ENCODE measurements around the gene CD200R1.
"Not testable (repeated sequence)": the region's sequence is repeated elsewhere in the genome, so short reads cannot be mapped to it uniquely, and the experiment has no call there.

The CD200R1 gene

GRCh38 chr3:112976001-112976400, 1.1 kb upstream of the CD200R1 start:
- no peak for DNase-seq (ENCODE audit: low read depth in 1 of 2, low spot score in 1 of 2)

- no peak for DNase-seq (ENCODE audit: low read depth in 1 of 2, low spot score in 1 of 2)
Observed at GRCh38 chr3:112974178-112974517, 755 bp downstream of the CD200R1 start.

- DNase-seq (ENCODE audit: low read depth in 1 of 2, low spot score in 1 of 2) = peak in 1 of 2 donors; percentile 23
Observed at GRCh38 chr3:112973325-112974177, 1.4 kb downstream of the CD200R1 start.

- no peak for DNase-seq (ENCODE audit: low read depth in 1 of 2, low spot score in 1 of 2)
Observed at GRCh38 chr3:112972158-112972557, 2.7 kb downstream of the CD200R1 start.

GRCh38 chr3:112967828-112968227, 7.1 kb downstream of the CD200R1 start:
- no peak for DNase-seq (ENCODE audit: low read depth in 1 of 2, low spot score in 1 of 2)

GRCh38 chr3:112967425-112967824, 7.5 kb downstream of the CD200R1 start:
- DNase-seq (ENCODE audit: low read depth in 1 of 2, low spot score in 1 of 2) = no peak

GRCh38 chr3:112966633-112967032, 8.3 kb downstream of the CD200R1 start:
- DNase-seq (ENCODE audit: low read depth in 1 of 2, low spot score in 1 of 2) = no peak

- DNase-seq (ENCODE audit: low read depth in 1 of 2, low spot score in 1 of 2) = no peak
Observed at GRCh38 chr3:112965656-112966055, 9.2 kb downstream of the CD200R1 start.

- no peak for DNase-seq (ENCODE audit: low read depth in 1 of 2, low spot score in 1 of 2)
Observed at GRCh38 chr3:112963683-112964082, 11.2 kb downstream of the CD200R1 start.

- DNase-seq (ENCODE audit: low read depth in 1 of 2, low spot score in 1 of 2) = no peak
Observed at GRCh38 chr3:112958811-112959560, 15.9 kb downstream of the CD200R1 start.

- DNase-seq (ENCODE audit: low read depth in 1 of 2, low spot score in 1 of 2) = no peak
Observed at GRCh38 chr3:112956351-112956750, 18.6 kb downstream of the CD200R1 start.

GRCh38 chr3:112948346-112948838, 26.5 kb downstream of the CD200R1 start:
- no peak for DNase-seq (ENCODE audit: low read depth in 1 of 2, low spot score in 1 of 2)

GRCh38 chr3:112931736-112932521, 43.0 kb downstream of the CD200R1 start:
- no peak for DNase-seq (ENCODE audit: low read depth in 1 of 2, low spot score in 1 of 2)

- DNase-seq (ENCODE audit: low read depth in 1 of 2, low spot score in 1 of 2) = no peak
Observed at GRCh38 chr3:112930771-112931170, 44.1 kb downstream of the CD200R1 start.

- DNase-seq (ENCODE audit: low read depth in 1 of 2, low spot score in 1 of 2) = no peak
Observed at GRCh38 chr3:112925969-112926368, 48.9 kb downstream of the CD200R1 start.

- DNase-seq (ENCODE audit: low read depth in 1 of 2, low spot score in 1 of 2) = no peak
Observed at GRCh38 chr3:112925560-112925959, 49.3 kb downstream of the CD200R1 start.

- DNase-seq (ENCODE audit: low read depth in 1 of 2, low spot score in 1 of 2) = not testable (repeated sequence)
Observed at GRCh38 chr3:112919541-112919940, 55.4 kb downstream of the CD200R1 start.

- no peak for DNase-seq (ENCODE audit: low read depth in 1 of 2, low spot score in 1 of 2)
Observed at GRCh38 chr3:112908252-112908651, 66.7 kb downstream of the CD200R1 start.

- DNase-seq (ENCODE audit: low read depth in 1 of 2, low spot score in 1 of 2) = no peak
Observed at GRCh38 chr3:112904786-112905185, 70.1 kb downstream of the CD200R1 start.

- DNase-seq (ENCODE audit: low read depth in 1 of 2, low spot score in 1 of 2) = no peak
Observed at GRCh38 chr3:112900113-112900512, 74.8 kb downstream of the CD200R1 start.

GRCh38 chr3:112897791-112898190, 77.1 kb downstream of the CD200R1 start:
- no peak for DNase-seq (ENCODE audit: low read depth in 1 of 2, low spot score in 1 of 2)
